Mesothelial cell of epicardium (in vitro differentiated cells): ENCODE data around the gene POLR3A. TPM values are rescaled to one million over a fixed set of nuclear protein-coding genes. Genes with fewer than 3 reads are reported as not detected.

Experiments
- DNase-seq, 2 experiments: peaks; one replicate each; pipeline ENCODE4 v3.0.0; 2021; ENCODE audit warnings: low spot score in 2 of 2; ENCODE audit not compliant: unreplicated experiment in 2 of 2
- H3K27ac Mint-ChIP-seq: 2 replicates; pipeline ENCODE4 v1.8.0; 2021; ENCODE audit warnings: mixed read lengths
- H3K27me3 Mint-ChIP-seq: 2 replicates; pipeline ENCODE4 v1.8.0; 2021; ENCODE audit warnings: low read depth, mixed read lengths
- H3K36me3 Mint-ChIP-seq: 2 replicates; pipeline ENCODE4 v1.8.0; 2021; ENCODE audit warnings: mixed read lengths
- H3K4me1 Mint-ChIP-seq: 2 replicates; pipeline ENCODE4 v1.8.0; 2021; ENCODE audit warnings: mixed read lengths
- H3K4me3 Mint-ChIP-seq: 2 replicates; pipeline ENCODE4 v1.8.0; 2021; ENCODE audit warnings: mild to moderate bottlenecking, moderate library complexity, mixed read lengths
- H3K9me3 Mint-ChIP-seq: 2 replicates; pipeline ENCODE4 v1.8.0; 2021; ENCODE audit warnings: mixed read lengths
- total RNA-seq: library from RNA; stranded (reverse); gene quantifications from 3 replicates; pipeline ENCODE4 v1.2.1, GENCODE V29; 2021
- TF ChIP-seq, protein P1 (sequence below): fragments of 200-600 bp; sonication (generic); IDR thresholded peaks from one replicate; pipeline ENCODE4 v1.5.0; 2021; ENCODE audit warnings: antibody characterized with exemption; ENCODE audit not compliant: unreplicated experiment

The POLR3A gene
- total RNA-seq, 1 donor from 2014 or later: 23.9 TPM

DNA sequence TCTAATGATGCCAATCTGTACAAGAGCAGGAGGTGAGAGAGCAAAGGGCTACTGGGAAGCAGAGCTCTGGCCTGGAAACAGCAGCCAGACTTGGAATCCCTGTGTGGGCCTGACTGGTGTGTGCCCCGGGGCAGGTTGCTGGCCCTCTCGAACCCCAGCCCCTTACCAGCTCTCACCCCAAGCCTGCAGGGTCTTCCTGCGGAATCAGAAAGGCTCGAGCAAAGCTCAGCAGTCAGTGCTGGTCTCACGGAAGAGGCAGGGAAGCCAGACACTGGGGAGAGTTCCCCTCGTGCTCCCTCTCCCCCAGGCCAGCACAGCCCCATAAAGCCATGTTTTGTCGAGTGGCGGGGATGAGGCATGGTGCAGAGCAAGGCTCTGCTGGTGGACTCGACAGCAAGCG, 50.1 kb downstream of the POLR3A start:
- TF ChIP-seq, protein P1, sequence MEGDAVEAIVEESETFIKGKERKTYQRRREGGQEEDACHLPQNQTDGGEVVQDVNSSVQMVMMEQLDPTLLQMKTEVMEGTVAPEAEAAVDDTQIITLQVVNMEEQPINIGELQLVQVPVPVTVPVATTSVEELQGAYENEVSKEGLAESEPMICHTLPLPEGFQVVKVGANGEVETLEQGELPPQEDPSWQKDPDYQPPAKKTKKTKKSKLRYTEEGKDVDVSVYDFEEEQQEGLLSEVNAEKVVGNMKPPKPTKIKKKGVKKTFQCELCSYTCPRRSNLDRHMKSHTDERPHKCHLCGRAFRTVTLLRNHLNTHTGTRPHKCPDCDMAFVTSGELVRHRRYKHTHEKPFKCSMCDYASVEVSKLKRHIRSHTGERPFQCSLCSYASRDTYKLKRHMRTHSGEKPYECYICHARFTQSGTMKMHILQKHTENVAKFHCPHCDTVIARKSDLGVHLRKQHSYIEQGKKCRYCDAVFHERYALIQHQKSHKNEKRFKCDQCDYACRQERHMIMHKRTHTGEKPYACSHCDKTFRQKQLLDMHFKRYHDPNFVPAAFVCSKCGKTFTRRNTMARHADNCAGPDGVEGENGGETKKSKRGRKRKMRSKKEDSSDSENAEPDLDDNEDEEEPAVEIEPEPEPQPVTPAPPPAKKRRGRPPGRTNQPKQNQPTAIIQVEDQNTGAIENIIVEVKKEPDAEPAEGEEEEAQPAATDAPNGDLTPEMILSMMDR: no peak

GRCh38 chr10:77978360-77978759, 51.0 kb downstream of the POLR3A start:
- Mint-ChIP-seq H3K36me3 (peaks cover 37% of the 10 kb centered on the region), H3K27me3 (no peaks in the 10 kb centered on the region)
- no peak for DNase-seq

More for the DNA sequence above, 50.1 kb downstream of the POLR3A start:
- Mint-ChIP-seq H3K9me3 (no peaks in the 10 kb centered on the region), H3K27ac (no peak overlapping the region), H3K4me3 (no peak overlapping the region), H3K36me3 (peaks cover 39% of the 10 kb centered on the region), H3K27me3 (no peaks in the 10 kb centered on the region), H3K4me1 (no peaks in the 10 kb centered on the region)
- no peak for DNase-seq

DNA sequence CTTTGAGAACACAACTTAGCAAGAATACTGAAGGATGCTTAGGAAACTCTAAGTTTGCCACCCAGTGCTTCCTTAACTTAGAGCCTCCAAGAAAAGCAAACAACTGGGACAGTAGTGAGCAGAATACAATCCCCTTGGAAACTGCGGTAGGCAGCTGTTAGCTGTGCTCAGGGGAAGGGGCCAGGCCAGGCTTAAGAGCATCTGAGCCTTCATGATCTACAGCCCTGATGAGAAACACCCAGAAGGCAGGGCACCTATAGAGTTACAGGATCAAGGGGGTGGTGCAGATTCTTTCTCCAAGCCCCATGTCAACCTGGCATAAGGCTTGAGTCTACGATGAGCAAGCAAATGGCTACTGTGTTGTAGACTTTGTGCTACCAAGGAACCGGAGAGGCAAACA, 51.4 kb downstream of the POLR3A start:
- Mint-ChIP-seq H3K9me3 (no peaks in the 10 kb centered on the region), H3K4me3 (no peak overlapping the region), H3K4me1 (no peaks in the 10 kb centered on the region), H3K36me3 (peaks cover 33% of the 10 kb centered on the region), H3K27ac (no peak overlapping the region), H3K27me3 (no peaks in the 10 kb centered on the region)
- no peak for DNase-seq
- TF ChIP-seq, protein P1: no peak

More at GRCh38 chr10:77978360-77978759, 51.0 kb downstream of the POLR3A start:
- Mint-ChIP-seq H3K27ac (no peak overlapping the region), H3K9me3 (no peaks in the 10 kb centered on the region), H3K4me3 (no peak overlapping the region), H3K4me1 (no peaks in the 10 kb centered on the region)
- TF ChIP-seq, protein P1: no peak

DNA sequence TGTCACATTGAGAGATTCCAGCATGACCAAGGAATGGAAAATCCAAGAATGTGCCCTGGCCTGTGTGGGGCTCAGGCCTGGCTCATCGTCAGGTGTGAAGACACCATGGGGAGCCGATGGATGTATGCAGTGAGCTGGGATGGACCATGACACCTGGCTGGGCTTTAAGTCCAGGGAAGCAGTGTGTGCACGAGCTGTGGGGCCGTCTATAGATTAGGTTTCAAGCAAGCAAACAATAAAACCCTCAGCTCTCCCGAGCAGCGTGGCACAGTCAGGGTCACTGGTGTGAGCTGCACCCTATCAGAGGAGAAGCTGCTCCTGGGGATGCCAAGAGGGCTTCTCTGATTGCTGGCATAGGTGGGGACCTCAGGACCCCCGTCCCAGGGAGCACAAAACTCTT, 52.3 kb downstream of the POLR3A start:
- Mint-ChIP-seq H3K9me3 (no peaks in the 10 kb centered on the region), H3K36me3 (peaks cover 26% of the 10 kb centered on the region), H3K27ac (no peak overlapping the region), H3K27me3 (no peaks in the 10 kb centered on the region), H3K4me3 (no peak overlapping the region), H3K4me1 (no peaks in the 10 kb centered on the region)
- TF ChIP-seq, protein P1: no peak
- DNase-seq: no peak

GRCh38 chr10:77975086-77975666, 54.1 kb downstream of the POLR3A start:
- H3K27ac Mint-ChIP-seq: no peak overlapping the region
- H3K9me3 Mint-ChIP-seq: no peaks in the 10 kb centered on the region
- no peak for DNase-seq
- TF ChIP-seq, protein P1: no peak
- no peak overlapping the region for H3K4me3 Mint-ChIP-seq
- peaks cover 16% of the 10 kb centered on the region for H3K36me3 Mint-ChIP-seq
- H3K4me1 Mint-ChIP-seq: peaks cover 4% of the 10 kb centered on the region
- H3K27me3 Mint-ChIP-seq: no peaks in the 10 kb centered on the region
